GM18873 (cell line): Measurements from ENCODE around the gene ABCB11.
"Not testable (repeated sequence)": the region's sequence is repeated elsewhere in the genome, so short reads cannot be mapped to it uniquely, and the experiment has no call there.

Source experiments
- ATAC-seq: cut with Tn5 transposase; IDR thresholded peaks from one replicate; pipeline ENCODE4 v1.9.1; 2021; ENCODE audit warnings: mild to moderate bottlenecking, moderate library complexity, moderate number of reproducible peaks; ENCODE audit not compliant: unreplicated experiment, low FRiP score

ABCB11 gene

GRCh38 chr2:168939918-168940317, 91.2 kb downstream of the ABCB11 start:
- peak; percentile 65 for ATAC-seq

DNA sequence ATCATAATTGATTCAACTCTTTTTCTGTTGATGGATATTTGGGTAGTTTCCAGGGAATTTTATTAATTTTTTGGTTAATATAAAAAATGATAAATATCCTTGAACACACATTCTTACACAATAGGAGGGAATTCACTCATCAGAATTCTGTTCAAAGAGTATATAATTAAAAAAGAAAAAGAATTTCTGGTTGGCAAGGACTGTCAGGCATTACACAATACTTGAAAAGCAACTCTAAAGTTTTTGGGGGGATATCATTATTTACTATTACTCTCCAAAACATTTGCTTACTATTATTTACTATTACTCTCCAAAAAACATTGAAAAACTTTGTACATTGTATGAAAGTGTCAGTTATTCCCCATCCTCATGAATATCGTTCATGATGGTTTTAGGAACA, 92.1 kb downstream of the ABCB11 start:
- no peak for ATAC-seq

DNA sequence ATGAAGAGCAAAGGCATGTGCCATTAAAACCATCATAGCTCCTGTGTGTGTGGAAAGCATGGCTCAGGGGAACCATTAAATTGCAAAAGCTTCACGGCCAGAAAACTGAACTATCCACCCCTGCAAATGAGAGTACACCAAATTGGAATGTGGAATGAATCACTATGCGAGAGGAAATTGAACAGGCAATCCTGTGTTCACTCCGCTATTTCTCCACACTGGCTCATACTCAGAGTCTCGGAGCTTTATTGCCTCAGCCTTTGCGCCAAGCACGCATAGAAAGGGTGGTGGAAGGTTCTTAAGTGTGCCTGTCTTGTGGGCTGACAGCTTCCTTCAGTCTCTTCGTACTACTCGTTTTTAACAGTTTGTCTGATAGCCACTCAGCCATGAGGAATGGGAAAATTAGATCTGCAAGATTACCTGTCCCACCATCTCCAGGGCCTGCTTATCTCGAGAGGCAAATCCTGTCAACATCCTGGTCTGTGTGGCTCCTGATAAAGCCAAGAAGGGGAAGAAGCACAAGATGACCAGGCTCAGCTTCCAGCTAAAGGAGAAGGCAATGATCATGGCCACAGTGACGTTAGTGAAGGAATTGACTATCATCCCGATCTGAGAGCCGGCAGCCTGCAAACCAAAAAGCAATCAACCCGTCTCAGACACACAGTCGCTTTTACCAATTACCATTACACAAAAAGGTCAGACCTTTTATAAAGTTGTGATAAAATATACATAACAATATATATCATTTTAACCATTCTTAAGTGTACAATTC, 95.1 kb downstream of the ABCB11 start:
- ATAC-seq, result no peak

DNA sequence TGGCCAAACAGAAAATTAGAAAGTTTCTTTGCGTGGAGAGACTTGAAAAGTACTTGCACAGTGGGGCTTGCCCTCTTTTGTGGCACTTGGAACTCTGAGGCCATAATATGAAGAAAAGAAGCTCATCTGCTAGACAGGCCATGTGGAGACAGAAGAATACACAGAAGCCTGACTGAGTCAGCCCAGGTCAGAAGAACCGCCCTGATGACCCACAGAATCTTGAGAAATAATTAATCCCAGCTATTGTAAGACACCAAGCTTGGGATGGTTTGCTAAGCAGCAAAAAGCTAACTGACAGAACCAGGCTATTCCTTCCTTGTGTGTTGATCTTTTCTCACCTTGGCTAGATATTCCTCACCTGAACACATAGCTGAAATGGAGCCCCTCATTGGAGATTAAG, 96.3 kb downstream of the ABCB11 start:
- no peak for ATAC-seq

DNA sequence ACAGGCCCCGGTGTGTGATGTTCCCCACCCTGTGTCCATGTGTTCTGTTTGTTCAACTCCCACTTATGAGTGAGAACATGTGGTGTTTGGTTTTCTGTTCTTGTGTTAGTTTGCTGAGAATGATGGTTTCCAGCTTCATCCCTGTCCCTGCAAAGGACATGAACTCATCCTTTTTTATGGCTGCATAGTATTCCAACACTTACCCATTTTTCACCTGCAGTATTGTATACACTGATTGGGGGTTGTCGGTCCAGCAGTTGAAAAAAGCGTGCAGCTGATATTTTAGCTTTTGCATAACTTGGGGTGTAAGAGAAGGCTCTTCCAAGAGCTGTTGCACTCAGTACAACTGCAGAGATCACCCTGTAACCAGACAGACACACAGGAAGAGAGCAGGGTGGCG, 99.0 kb downstream of the ABCB11 start:
- ATAC-seq, result not testable (repeated sequence)

DNA sequence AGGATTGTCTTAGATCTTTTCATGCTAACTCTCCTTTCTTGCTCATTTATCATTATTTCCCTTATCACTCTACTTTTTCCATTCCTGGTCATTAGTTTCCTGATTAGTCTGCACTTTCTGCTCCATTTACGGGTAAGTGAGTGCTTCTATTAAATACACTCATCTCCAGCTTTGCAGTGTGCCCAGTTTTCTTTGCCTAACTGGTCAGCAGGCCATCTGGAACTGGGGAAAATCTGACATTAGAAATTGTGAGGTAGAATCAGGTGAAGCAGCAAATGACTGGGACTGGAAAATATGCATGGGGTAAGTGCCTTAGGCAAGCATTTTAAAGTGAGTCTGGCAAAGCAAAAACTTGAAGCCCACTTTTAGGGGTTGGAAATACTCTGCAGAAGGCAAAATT, 100.9 kb downstream of the ABCB11 start:
- no peak for ATAC-seq

GRCh38 chr2:168929031-168929430, 102.1 kb downstream of the ABCB11 start:
- no peak for ATAC-seq

GRCh38 chr2:168928113-168928831, 102.9 kb downstream of the ABCB11 start:
- no peak for ATAC-seq

- no peak for ATAC-seq
Observed at GRCh38 chr2:168926621-168927386, 104.3 kb downstream of the ABCB11 start.

DNA sequence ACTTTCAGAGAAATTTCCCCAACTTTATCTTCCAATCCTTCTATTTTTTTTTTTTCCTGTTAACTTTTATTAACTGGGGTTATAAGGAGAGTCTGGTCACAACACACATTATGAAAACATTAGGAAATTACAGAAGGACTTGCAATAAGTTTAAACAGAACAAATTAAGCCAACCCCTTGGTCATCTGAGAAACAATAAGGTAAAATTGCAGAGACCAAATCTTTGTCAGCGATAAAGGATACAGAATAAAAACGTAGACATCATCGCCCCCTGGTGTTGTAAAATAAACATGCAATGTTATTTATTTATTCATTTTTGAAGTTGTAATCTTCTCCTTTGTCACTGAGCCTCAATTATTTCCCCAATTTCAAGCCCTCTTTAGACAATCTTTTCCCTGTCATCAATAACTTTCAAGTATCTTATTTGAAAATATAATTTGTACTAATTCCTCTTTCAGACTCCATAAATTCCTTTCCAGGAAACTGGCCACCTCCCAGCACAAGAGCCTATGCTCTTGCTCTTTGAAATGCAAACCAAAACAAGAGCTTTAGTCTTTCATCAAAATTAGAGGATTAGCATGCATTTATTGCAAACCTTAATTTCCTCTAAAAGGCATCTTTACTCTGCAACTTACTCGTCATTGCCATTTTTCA, 110.5 kb downstream of the ABCB11 start:
- ATAC-seq, result no peak

DNA sequence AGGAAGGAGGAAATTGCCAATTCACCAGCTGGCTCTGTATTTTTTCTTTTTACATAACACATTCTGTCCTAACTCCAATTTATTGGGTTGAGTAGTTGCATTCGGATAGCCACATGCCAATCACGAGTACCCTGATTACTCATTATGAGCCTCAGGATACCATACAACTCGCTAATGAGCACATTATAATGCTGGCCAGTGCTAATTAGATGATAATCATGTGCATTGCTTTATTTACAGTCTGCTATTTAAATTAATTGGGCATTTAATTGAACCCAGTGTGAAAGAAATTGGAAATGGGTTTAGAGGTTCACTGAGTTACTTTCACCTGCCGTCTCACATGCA, 114.8 kb downstream of the ABCB11 start:
- no peak for ATAC-seq

GRCh38 chr2:168915441-168916330, 115.4 kb downstream of the ABCB11 start:
- ATAC-seq, result no peak

DNA sequence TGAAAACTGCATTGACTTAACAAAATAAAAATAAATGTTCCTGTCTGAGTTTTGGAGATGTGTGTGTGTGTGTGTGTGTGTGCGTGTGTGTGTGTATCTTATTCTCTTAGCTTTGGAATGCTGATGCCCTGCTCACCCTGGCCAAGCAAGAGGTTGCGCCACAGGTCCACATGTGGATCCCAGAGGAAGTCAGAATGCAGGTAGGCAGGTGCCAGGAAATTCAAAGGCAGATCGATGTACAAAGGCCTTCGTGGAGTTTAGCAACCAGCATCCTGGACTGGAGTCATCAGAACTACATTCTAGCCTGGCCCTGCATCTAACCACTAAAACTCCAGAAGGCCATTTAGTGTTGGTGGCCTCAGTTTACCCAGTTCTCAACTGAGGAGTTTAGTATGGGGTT, 117.6 kb downstream of the ABCB11 start:
- ATAC-seq, result no peak

- no peak for ATAC-seq
Observed at GRCh38 chr2:168912901-168913369, 118.2 kb downstream of the ABCB11 start.

- ATAC-seq, result no peak
Observed at GRCh38 chr2:168912466-168912865, 118.7 kb downstream of the ABCB11 start.

DNA sequence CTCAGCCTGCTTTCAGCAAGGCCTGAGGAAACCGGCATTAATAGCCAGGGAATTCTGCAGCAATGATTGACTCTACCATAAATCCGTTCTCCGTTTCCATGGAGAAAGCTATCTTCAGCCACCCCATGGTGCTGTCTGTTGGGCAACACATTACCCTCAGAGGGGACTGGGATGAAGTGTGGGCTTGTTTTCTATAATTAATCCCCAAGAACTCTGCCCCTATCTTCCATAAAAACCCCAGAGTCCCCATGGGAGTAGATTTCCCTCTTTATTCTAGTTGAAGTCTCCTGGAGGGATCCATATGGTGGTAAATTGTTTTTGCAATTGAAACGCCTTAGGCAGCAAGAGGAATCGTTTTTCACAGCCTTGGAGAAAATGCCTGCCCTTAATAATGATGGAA, 120.8 kb downstream of the ABCB11 start:
- ATAC-seq, result no peak

DNA sequence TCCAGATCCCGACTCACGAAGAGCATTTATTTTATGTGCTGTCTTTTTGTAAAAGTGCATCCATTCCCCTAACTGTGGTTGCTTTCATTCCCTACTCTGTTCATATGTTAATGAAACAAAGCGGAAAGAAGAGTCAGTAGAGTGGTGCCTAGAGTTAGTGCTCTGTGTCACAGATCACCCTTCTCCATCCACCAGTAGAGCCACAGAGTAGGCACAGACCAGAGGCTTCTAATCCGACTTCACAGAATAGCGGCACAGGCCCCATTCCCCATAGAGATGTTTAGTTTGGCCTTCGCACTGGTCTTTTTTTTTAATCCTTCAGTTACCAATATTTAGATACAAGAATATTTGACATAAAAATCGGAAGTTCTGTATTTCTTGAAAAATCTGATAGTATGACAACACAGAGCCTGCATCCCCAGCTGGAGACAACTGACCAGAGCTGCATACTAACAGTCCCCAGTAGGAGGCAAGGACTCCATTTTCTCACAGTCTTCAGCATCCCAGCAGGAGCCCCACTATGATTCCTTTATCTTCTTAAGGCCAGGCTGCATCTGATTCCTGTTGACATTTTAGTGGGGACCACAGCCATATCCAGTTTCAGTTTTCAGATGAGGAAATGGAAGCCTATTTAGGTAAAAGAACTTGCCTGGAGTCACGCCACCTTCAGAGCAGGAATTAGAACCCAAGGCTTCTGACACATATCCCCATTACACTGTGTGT, 123.0 kb downstream of the ABCB11 start:
- ATAC-seq, result no peak

DNA sequence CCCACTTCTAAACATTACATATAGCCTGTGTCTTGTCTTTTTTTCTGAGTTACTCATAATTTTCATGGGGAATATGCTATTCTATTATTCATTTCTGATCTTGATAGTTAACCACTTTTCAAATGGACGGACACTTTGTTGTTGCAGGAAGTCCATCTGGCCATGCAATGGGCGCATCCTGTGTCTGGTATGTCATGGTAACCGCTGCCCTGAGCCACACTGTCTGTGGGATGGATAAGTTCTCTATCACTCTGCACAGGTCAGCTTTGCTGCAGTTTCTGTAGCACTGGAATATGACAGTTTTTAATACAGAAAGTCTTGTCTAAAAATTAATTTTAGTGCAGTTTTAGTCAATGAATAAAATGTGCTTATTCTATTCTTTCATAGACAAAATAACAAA, 126.8 kb downstream of the ABCB11 start:
- no peak for ATAC-seq

GRCh38 chr2:168903888-168904287, 127.2 kb downstream of the ABCB11 start:
- no peak for ATAC-seq
